Right lobe of liver (tissue), 4 donors: ENCODE results near the gene TSHZ1.

Experiments used
- POLR2A ChIP-seq: fragments of 450-650 bp; IDR thresholded peaks from one replicate; pipeline ENCODE4 v1.6.1; 2017; ENCODE audit warnings: antibody characterized with exemption, mild to moderate bottlenecking
- TF ChIP-seq, protein P1 (sequence below), 4 donors: fragments of 200-600 bp in 3 of 4; fragments of 450-650 bp in 1 of 4; IDR thresholded peaks; one replicate each; pipeline versions ENCODE4 v1.5.1 to v1.8.0; 2016 to 2022; ENCODE audit warnings: antibody characterized with exemption in 4 of 4, mild to moderate bottlenecking in 2 of 4
- donor health status: DM: no; HTN: no; CAD: no.
- donor health status: DM: no; HTN: no; CAD: no.
- donor health status: DM: no; HTN: yes; CAD: no.

DNA sequence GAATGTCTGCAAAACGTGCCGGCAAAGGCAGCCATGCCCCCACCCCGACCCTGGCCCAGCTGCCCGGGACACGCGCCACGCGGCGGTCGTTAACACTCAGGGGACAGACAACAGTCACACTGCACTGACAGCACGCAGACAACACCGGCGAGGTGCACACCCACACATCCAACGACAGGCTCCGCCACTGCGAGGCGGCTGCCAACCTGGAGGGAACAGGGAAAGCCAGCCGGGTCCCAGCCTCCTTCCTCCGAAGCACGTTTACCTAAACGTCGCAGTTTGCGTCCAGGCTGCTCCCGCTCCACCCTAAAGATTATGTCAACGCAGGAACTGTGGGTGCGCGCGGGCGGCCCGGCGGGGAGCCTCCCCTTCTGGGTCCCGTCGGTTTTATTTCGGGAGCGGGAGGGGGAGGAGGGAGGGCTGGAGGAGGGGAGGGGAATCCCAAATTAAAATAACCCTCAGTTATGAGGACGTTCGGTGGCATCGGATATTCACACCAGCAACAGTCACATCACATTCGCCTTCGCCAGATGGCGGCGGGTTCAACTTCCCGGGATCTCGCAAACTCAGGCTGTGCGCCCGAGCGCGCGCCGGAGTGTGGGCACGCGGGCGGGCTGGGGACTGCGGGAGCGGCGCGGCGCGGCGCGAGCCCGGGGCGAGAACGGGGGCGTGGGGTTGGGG is 2.3 kb upstream of the TSHZ1 start:
- TF ChIP-seq, protein P1, sequence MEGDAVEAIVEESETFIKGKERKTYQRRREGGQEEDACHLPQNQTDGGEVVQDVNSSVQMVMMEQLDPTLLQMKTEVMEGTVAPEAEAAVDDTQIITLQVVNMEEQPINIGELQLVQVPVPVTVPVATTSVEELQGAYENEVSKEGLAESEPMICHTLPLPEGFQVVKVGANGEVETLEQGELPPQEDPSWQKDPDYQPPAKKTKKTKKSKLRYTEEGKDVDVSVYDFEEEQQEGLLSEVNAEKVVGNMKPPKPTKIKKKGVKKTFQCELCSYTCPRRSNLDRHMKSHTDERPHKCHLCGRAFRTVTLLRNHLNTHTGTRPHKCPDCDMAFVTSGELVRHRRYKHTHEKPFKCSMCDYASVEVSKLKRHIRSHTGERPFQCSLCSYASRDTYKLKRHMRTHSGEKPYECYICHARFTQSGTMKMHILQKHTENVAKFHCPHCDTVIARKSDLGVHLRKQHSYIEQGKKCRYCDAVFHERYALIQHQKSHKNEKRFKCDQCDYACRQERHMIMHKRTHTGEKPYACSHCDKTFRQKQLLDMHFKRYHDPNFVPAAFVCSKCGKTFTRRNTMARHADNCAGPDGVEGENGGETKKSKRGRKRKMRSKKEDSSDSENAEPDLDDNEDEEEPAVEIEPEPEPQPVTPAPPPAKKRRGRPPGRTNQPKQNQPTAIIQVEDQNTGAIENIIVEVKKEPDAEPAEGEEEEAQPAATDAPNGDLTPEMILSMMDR (IDR thresholded peaks at IDR 0.05) = peak in 1 of 4 donors; percentile 10
- TF ChIP-seq POLR2A = no peak
